ENCODE measurements around the gene ARSI. TPM values are rescaled to one million over a fixed set of nuclear protein-coding genes. Genes with fewer than 3 reads are reported as not detected.

The ARSI gene
- total RNA-seq, 6 donors from 2014 or later = 0.78 to 6.3 (median 2.8) TPM

- H3K4me3 ChIP-seq = no peak overlapping the region
- no peak for DNase-seq
- peaks cover 0 to 7% (median 3%) of the 10 kb centered on the region in 4 donors for H3K4me1 ChIP-seq
- no peaks in the 10 kb centered on the region for H3K36me3 ChIP-seq
- no peaks in the 10 kb centered on the region for H3K27me3 ChIP-seq
- WGBS, 2 donors = 61 to 80% methylated on average over 5 to 18 of the region's 19 CpGs
- no peak overlapping the region for H3K27ac ChIP-seq
- no peak for ATAC-seq (ENCODE audit: low FRiP score in 2 of 2)
- TF ChIP-seq, protein P1, sequence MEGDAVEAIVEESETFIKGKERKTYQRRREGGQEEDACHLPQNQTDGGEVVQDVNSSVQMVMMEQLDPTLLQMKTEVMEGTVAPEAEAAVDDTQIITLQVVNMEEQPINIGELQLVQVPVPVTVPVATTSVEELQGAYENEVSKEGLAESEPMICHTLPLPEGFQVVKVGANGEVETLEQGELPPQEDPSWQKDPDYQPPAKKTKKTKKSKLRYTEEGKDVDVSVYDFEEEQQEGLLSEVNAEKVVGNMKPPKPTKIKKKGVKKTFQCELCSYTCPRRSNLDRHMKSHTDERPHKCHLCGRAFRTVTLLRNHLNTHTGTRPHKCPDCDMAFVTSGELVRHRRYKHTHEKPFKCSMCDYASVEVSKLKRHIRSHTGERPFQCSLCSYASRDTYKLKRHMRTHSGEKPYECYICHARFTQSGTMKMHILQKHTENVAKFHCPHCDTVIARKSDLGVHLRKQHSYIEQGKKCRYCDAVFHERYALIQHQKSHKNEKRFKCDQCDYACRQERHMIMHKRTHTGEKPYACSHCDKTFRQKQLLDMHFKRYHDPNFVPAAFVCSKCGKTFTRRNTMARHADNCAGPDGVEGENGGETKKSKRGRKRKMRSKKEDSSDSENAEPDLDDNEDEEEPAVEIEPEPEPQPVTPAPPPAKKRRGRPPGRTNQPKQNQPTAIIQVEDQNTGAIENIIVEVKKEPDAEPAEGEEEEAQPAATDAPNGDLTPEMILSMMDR (IDR thresholded peaks at IDR 0.05) = no peak
- TF ChIP-seq POLR2AphosphoS5 (IDR thresholded peaks at IDR 0.05) (no peak), EP300 (IDR thresholded peaks at IDR 0.05) (no peak), POLR2A (IDR thresholded peaks at IDR 0.05) (no peak)
- H3K9me3 ChIP-seq = no peaks in the 10 kb centered on the region
Measured at GRCh38 chr5:150293091-150293941, 9.4 kb downstream of the ARSI start.

- TF ChIP-seq POLR2A (IDR thresholded peaks at IDR 0.05) = no peak
- TF ChIP-seq, protein P1 (IDR thresholded peaks at IDR 0.05) = no peak
- no peak for TF ChIP-seq EP300 (IDR thresholded peaks at IDR 0.05)
- no peak for TF ChIP-seq POLR2AphosphoS5 (IDR thresholded peaks at IDR 0.05)
- peaks cover 0 to 7% (median 3%) of the 10 kb centered on the region in 4 donors for H3K4me1 ChIP-seq
- no peaks in the 10 kb centered on the region for H3K9me3 ChIP-seq
- DNase-seq = no peak
- no peaks in the 10 kb centered on the region for H3K36me3 ChIP-seq
- ATAC-seq (ENCODE audit: low FRiP score in 2 of 2) = no peak
- 76 to 82% methylated on average over 10 to 13 of the region's 13 CpGs for WGBS, 2 donors
- no peak overlapping the region for H3K27ac ChIP-seq
- H3K27me3 ChIP-seq = no peaks in the 10 kb centered on the region
- no peak overlapping the region for H3K4me3 ChIP-seq
Measured at GRCh38 chr5:150291388-150292385, 11.0 kb downstream of the ARSI start.

- TF ChIP-seq, protein P1 (IDR thresholded peaks at IDR 0.05) = no peak
- TF ChIP-seq POLR2A (IDR thresholded peaks at IDR 0.05) (no peak), EP300 (IDR thresholded peaks at IDR 0.05) (no peak), POLR2AphosphoS5 (IDR thresholded peaks at IDR 0.05) (no peak)
- 41 to 45% methylated on average over 4 to 26 of the region's 26 CpGs for WGBS, 2 donors
- Histone ChIP-seq H3K4me1 (peaks cover 0 to 3% (median 1%) of the 10 kb centered on the region in 4 donors), H3K4me3 (no peak within 1 kb of the TSS), H3K9me3 (no peaks in the 10 kb centered on the region), H3K27ac (no peak within 1 kb of the TSS), H3K27me3 (no peaks in the 10 kb centered on the region), H3K36me3 (no peaks in the 10 kb centered on the region)
- no peak for DNase-seq
- ATAC-seq (ENCODE audit: low FRiP score in 2 of 2) = no peak
Measured at GRCh38 chr5:150289551-150290390, 12.9 kb downstream of the ARSI start, which contains the start of gene CAMK2A. Gene CAMK2A, minus strand, starts transcription at chr5:150289773. Its CDS starts 148 bp downstream, at chr5:150289625.

DNA sequence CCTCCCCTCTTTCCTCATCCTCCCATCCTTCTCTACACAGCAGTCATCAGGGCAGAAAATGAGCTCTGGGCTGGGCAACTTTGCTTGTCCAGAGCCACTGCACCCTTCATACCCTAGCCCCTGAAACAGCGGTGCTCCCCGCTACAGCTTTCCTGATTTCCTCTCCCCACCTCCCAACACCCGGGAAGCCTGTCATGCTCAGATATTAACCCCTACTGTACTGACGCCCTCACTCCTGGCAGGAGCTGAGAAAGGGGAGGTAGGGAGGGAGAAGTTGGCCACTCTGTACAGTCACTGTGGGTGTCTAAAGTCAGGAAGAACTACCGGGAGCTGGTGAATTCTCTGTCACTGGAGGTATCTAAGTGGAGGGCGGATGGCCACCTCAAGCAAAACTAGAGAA lies 13.9 kb downstream of the ARSI start:
- Histone ChIP-seq H3K36me3 (no peaks in the 10 kb centered on the region), H3K4me1 (peaks cover 0 to 2% (median 0%) of the 10 kb centered on the region in 4 donors), H3K4me3 (no peak overlapping the region), H3K27ac (no peak overlapping the region), H3K27me3 (no peaks in the 10 kb centered on the region), H3K9me3 (no peaks in the 10 kb centered on the region)
- ATAC-seq (ENCODE audit: low FRiP score in 2 of 2) = no peak
- TF ChIP-seq, protein P1 (IDR thresholded peaks at IDR 0.05) = no peak
- no peak for TF ChIP-seq POLR2A (IDR thresholded peaks at IDR 0.05)
- TF ChIP-seq POLR2AphosphoS5 (IDR thresholded peaks at IDR 0.05) = no peak
- TF ChIP-seq EP300 (IDR thresholded peaks at IDR 0.05) = no peak
- WGBS, 2 donors = 42 to 59% methylated on average over 6 of the region's 6 CpGs
- DNase-seq = no peak

Measured in upper lobe of left lung (tissue), 6 donors.